GM06990 (cell line): Measurements from ENCODE around the gene RAB31.

ENCODE experiments used
- DNase-seq: peaks from one replicate; pipeline ENCODE4 v3.0.0-alpha.2; 2011; ENCODE audit not compliant: insufficient read length; ENCODE audit errors: extremely low read depth
- H3K27me3 ChIP-seq: replicated peaks from 2 replicates; pipeline ENCODE4 v1.6.0; 2011; ENCODE audit warnings: low read length; ENCODE audit not compliant: control insufficient read depth, insufficient read depth
- H3K36me3 ChIP-seq: 2 replicates; pipeline ENCODE4 v1.5.1; 2011; ENCODE audit warnings: low read length; ENCODE audit not compliant: control insufficient read depth, insufficient read depth
- H3K4me3 ChIP-seq: replicated peaks from 2 replicates; pipeline ENCODE4 v1.5.1; 2011; ENCODE audit warnings: low read depth, mild to moderate bottlenecking, control low read depth, low read length
- TF ChIP-seq, protein P1 (sequence below): IDR thresholded peaks from 2 replicates; pipeline ENCODE4 v1.5.1; 2011; ENCODE audit warnings: low read length, control low read depth, mild to moderate bottlenecking, inconsistent platforms; ENCODE audit not compliant: insufficient read depth, poor library complexity, severe bottlenecking

Gene RAB31

DNA sequence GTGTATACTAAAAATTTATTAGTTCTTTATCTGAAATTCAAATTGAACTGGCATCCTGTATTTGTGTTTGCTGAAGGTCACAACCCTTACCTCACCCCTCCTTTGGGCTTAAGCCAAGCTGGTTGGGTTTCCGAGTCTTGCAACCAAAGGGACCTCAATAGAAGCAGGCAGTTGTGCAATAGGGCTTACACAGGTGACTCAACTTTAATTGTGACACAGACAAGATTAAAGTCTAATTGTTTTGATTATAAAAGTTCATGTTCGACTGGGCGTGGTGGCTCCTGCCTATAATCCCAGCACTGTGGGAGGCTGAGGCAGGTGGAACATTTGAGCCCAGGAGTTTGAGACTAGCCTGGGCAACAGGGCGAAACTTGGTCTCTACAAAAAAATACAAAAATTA, 71.5 kb downstream of the RAB31 start:
- DNase-seq = no peak
- H3K4me3 ChIP-seq = no peak overlapping the region
- no peaks in the 10 kb centered on the region for H3K27me3 ChIP-seq
- no peaks in the 10 kb centered on the region for H3K36me3 ChIP-seq
- TF ChIP-seq, protein P1, sequence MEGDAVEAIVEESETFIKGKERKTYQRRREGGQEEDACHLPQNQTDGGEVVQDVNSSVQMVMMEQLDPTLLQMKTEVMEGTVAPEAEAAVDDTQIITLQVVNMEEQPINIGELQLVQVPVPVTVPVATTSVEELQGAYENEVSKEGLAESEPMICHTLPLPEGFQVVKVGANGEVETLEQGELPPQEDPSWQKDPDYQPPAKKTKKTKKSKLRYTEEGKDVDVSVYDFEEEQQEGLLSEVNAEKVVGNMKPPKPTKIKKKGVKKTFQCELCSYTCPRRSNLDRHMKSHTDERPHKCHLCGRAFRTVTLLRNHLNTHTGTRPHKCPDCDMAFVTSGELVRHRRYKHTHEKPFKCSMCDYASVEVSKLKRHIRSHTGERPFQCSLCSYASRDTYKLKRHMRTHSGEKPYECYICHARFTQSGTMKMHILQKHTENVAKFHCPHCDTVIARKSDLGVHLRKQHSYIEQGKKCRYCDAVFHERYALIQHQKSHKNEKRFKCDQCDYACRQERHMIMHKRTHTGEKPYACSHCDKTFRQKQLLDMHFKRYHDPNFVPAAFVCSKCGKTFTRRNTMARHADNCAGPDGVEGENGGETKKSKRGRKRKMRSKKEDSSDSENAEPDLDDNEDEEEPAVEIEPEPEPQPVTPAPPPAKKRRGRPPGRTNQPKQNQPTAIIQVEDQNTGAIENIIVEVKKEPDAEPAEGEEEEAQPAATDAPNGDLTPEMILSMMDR = no peak

DNA sequence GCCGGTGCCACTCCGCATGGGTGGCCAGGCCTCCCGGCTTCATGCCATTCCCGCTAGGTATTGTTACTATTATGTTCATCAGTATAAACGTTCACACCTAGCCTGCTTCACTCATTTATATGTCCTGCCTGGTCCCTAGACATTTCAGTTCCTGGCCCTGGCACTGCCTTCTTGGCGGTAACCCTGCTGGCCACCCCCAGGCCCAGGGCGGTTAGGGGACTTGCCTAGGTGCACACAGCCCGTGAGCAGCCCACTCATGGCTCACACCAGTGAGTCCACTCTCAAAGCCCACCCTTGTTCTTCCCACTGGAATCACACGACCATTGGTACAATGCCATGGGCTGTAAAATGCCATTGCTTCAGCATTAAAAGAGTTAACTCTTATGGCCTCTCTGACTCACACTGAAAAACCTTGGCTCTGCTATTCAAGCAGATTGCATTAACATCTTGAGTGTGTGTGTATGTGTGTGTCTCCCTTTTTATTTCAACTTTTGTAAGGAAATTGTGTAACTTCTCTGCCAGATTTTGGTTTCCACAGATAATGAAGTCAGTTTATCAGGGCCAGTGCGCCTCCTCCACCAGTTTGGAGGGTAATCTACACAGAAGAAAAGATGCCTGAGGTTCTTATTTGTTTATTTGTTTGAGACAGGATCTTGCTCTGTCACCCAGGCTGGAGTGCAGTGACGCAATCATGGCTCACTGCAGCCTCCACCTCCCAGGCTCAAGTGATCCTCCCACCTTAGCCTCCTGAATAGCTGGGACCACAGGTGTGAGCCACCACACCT, 74.2 kb downstream of the RAB31 start:
- Histone ChIP-seq H3K27me3 (no peaks in the 10 kb centered on the region), H3K4me3 (no peak overlapping the region), H3K36me3 (no peaks in the 10 kb centered on the region; the same call in 1 of the 2 replicates)
- TF ChIP-seq, protein P1 = no peak
- DNase-seq = no peak

DNA sequence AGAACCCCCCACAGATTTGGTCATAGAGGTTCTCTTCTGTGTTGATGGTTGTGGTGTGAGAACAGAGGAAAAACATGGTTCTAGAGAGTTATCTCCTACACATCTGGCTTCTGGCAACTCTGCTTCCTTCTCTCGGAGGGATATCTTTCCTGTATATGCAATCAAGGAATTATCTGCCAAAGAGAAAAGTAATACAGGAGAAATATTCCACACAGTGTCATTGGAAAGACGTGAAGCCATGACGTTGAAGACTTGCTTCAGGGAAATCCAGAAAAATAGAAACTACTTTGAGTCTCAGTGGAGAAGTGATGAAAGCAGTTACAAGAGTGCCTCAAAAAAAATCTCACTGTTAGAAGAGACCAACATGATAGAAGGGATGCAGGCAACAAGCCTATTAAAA, 78.5 kb downstream of the RAB31 start:
- DNase-seq = no peak
- Histone ChIP-seq H3K4me3 (no peak overlapping the region), H3K36me3 (no peaks in the 10 kb centered on the region; the same call in 1 of the 2 replicates), H3K27me3 (no peaks in the 10 kb centered on the region)
- TF ChIP-seq, protein P1 = no peak

DNA sequence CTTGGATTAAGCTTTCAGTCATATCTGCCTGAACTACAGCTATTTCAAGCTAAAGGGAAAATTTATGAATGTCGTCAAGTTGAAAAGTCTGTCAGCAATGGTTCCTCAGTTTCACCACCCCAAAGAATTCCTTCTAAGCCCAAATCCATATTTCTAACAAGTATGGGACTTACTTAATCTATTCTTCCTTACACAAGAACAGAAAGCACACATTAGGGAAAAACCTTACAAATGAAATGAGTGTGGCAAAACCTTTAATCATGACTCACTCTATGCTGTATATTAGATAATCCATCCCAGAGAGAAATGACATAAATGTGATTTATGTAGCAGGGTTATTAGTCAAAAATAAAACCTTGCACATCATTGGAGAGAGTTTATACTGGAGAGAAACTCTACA, 78.9 kb downstream of the RAB31 start:
- H3K27me3 ChIP-seq = no peaks in the 10 kb centered on the region
- no peak for DNase-seq
- TF ChIP-seq, protein P1 = no peak
- no peak overlapping the region for H3K4me3 ChIP-seq
- H3K36me3 ChIP-seq = no peaks in the 10 kb centered on the region; the same call in 1 of the 2 replicates

DNA sequence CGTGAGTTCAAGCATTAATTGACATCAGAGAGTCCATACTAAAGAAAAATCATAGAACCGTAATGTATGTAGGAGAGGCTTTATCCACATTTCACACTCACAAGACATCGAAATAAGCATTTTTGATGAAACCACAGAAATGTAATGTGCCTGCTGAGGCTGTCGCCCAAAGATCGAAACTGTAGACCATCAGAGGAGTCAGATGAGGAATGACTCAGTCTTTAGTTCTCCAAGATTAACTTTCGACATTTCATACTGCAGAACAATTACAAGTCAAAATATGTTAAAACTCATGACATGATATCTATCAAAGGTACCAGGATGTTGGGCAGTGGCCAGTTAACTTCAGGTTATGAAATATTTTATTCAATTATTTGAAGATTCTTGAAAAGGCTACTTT, 79.6 kb downstream of the RAB31 start:
- no peaks in the 10 kb centered on the region for H3K27me3 ChIP-seq
- no peaks in the 10 kb centered on the region; the same call in 1 of the 2 replicates for H3K36me3 ChIP-seq
- TF ChIP-seq, protein P1 = no peak
- DNase-seq = no peak
- no peak overlapping the region for H3K4me3 ChIP-seq

DNA sequence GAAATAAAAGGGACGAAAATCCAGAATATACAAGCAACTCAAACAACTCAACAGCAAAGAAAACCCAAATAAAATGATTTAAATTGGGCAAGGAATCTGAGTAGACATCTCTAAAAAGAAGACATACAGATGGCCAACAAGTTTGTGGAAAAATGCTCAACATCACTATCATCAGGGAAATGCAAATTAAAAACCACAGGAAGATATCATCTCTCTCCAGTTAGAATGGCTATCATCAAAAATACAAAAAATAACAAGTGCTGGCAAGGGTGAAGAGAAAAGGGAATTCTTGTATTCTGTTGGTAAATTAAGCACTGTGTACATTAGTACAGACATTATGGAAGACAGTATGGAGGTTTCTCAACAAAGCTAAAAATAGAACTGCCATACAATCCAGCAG, 80.0 kb downstream of the RAB31 start:
- DNase-seq = no peak
- TF ChIP-seq, protein P1 = no peak

More for the DNA sequence above, 80.0 kb downstream of the RAB31 start:
- H3K4me3 ChIP-seq = no peak overlapping the region
- H3K36me3 ChIP-seq = no peaks in the 10 kb centered on the region; the same call in 1 of the 2 replicates
- no peaks in the 10 kb centered on the region for H3K27me3 ChIP-seq
